Measurements from ENCODE around the gene DLL3.
A peak's percentile ranks its signal among the peaks of the same experiment; 100 is the strongest.

Gene DLL3

DNA sequence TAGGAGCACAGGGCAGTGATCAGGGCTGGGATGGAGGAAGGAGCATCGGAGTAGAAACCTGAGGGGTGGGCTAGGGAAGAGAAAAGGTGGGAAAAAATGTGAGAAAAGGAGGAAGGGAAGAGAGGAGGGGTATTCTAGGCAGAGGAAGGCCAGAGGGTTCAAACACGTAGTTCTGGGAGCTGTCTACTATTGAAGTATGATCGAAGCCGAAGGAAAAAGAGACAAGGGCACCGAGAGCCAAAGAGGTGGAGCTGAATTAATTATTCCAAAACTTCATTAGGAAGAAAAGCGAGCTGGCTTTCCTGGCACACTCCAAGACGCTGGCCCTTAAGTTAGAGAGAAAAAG lies 7.8 kb downstream of the DLL3 start (continued):
- TF ChIP-seq ZBTB1 (tag by site-specific recombination; IDR thresholded peaks at IDR 0.05) = no peak
- TF ChIP-seq ZSCAN23 (tag by site-specific recombination; IDR thresholded peaks at IDR 0.05) = no peak
- 0 out of 2 replicates have a peak, but pooled peaks have one; percentile 17 for TF ChIP-seq ZNF169 (tag by site-specific recombination; IDR thresholded peaks at IDR 0.05)
- TF ChIP-seq ZNF140 (tag by site-specific recombination; IDR thresholded peaks at IDR 0.05) = no peak
- TF ChIP-seq, protein P1, sequence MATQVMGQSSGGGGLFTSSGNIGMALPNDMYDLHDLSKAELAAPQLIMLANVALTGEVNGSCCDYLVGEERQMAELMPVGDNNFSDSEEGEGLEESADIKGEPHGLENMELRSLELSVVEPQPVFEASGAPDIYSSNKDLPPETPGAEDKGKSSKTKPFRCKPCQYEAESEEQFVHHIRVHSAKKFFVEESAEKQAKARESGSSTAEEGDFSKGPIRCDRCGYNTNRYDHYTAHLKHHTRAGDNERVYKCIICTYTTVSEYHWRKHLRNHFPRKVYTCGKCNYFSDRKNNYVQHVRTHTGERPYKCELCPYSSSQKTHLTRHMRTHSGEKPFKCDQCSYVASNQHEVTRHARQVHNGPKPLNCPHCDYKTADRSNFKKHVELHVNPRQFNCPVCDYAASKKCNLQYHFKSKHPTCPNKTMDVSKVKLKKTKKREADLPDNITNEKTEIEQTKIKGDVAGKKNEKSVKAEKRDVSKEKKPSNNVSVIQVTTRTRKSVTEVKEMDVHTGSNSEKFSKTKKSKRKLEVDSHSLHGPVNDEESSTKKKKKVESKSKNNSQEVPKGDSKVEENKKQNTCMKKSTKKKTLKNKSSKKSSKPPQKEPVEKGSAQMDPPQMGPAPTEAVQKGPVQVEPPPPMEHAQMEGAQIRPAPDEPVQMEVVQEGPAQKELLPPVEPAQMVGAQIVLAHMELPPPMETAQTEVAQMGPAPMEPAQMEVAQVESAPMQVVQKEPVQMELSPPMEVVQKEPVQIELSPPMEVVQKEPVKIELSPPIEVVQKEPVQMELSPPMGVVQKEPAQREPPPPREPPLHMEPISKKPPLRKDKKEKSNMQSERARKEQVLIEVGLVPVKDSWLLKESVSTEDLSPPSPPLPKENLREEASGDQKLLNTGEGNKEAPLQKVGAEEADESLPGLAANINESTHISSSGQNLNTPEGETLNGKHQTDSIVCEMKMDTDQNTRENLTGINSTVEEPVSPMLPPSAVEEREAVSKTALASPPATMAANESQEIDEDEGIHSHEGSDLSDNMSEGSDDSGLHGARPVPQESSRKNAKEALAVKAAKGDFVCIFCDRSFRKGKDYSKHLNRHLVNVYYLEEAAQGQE (tag by site-specific recombination; IDR thresholded peaks at IDR 0.05) = peak; percentile 37; the same call in 1 of the 2 replicates
- TF ChIP-seq KLF1 (tag by site-specific recombination; IDR thresholded peaks at IDR 0.05) = peak; percentile 15; the same call in 1 of the 2 replicates
- no peak for TF ChIP-seq ZNF707 (tag by site-specific recombination; IDR thresholded peaks at IDR 0.05)
- TF ChIP-seq ZBTB21 (tag by site-specific recombination; IDR thresholded peaks at IDR 0.05) = 0 out of 2 replicates have a peak, but pooled peaks have one; percentile 21
- TF ChIP-seq, protein P2, sequence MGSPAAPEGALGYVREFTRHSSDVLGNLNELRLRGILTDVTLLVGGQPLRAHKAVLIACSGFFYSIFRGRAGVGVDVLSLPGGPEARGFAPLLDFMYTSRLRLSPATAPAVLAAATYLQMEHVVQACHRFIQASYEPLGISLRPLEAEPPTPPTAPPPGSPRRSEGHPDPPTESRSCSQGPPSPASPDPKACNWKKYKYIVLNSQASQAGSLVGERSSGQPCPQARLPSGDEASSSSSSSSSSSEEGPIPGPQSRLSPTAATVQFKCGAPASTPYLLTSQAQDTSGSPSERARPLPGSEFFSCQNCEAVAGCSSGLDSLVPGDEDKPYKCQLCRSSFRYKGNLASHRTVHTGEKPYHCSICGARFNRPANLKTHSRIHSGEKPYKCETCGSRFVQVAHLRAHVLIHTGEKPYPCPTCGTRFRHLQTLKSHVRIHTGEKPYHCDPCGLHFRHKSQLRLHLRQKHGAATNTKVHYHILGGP (tag by site-specific recombination; IDR thresholded peaks at IDR 0.05) = 0 out of 2 replicates have a peak, but pooled peaks have one; percentile 29
- no peak for TF ChIP-seq ZFP37 (tag by site-specific recombination; IDR thresholded peaks at IDR 0.05)
- peak; percentile 50; the same call in 1 of the 2 replicates for TF ChIP-seq KLF7 (tag by site-specific recombination; IDR thresholded peaks at IDR 0.05; ENCODE audit: borderline replicate concordance)
- TF ChIP-seq, protein P3, sequence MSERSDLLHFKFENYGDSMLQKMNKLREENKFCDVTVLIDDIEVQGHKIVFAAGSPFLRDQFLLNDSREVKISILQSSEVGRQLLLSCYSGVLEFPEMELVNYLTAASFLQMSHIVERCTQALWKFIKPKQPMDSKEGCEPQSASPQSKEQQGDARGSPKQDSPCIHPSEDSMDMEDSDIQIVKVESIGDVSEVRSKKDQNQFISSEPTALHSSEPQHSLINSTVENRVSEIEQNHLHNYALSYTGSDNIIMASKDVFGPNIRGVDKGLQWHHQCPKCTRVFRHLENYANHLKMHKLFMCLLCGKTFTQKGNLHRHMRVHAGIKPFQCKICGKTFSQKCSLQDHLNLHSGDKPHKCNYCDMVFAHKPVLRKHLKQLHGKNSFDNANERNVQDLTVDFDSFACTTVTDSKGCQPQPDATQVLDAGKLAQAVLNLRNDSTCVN (tag by site-specific recombination; optimal IDR thresholded peaks at IDR 0.05) = no peak
- no peak for TF ChIP-seq ZNF211 (tag by site-specific recombination; IDR thresholded peaks at IDR 0.05; ENCODE audit: low read depth)
- TF ChIP-seq ZNF274 (IDR thresholded peaks at IDR 0.05; ENCODE audit: low read length) = no peak
- 0 out of 2 replicates have a peak, but pooled peaks have one; percentile 63 for TF ChIP-seq ZNF274 (tag by site-specific recombination; IDR thresholded peaks at IDR 0.05; ENCODE audit: borderline replicate concordance)
- TF ChIP-seq OVOL3 (tag by site-specific recombination; IDR thresholded peaks at IDR 0.05) = no peak
- TF ChIP-seq ZNF416 (tag by site-specific recombination; IDR thresholded peaks at IDR 0.05) = 0 out of 2 replicates have a peak, but pooled peaks have one; percentile 37
- no peak for TF ChIP-seq SP2 (tag by site-specific recombination; IDR thresholded peaks at IDR 0.05)
- TF ChIP-seq, protein P4, sequence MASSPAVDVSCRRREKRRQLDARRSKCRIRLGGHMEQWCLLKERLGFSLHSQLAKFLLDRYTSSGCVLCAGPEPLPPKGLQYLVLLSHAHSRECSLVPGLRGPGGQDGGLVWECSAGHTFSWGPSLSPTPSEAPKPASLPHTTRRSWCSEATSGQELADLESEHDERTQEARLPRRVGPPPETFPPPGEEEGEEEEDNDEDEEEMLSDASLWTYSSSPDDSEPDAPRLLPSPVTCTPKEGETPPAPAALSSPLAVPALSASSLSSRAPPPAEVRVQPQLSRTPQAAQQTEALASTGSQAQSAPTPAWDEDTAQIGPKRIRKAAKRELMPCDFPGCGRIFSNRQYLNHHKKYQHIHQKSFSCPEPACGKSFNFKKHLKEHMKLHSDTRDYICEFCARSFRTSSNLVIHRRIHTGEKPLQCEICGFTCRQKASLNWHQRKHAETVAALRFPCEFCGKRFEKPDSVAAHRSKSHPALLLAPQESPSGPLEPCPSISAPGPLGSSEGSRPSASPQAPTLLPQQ (tag by site-specific recombination; IDR thresholded peaks at IDR 0.05) = no peak
- TF ChIP-seq, protein P5, sequence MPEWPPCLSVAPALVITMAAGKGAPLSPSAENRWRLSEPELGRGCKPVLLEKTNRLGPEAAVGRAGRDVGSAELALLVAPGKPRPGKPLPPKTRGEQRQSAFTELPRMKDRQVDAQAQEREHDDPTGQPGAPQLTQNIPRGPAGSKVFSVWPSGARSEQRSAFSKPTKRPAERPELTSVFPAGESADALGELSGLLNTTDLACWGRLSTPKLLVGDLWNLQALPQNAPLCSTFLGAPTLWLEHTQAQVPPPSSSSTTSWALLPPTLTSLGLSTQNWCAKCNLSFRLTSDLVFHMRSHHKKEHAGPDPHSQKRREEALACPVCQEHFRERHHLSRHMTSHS (tag by site-specific recombination; IDR thresholded peaks at IDR 0.05) = 0 out of 2 replicates have a peak, but pooled peaks have one; percentile 53
- peak; percentile 82 for TF ChIP-seq ZNF223 (tag by site-specific recombination; IDR thresholded peaks at IDR 0.05)
- TF ChIP-seq, protein P6, sequence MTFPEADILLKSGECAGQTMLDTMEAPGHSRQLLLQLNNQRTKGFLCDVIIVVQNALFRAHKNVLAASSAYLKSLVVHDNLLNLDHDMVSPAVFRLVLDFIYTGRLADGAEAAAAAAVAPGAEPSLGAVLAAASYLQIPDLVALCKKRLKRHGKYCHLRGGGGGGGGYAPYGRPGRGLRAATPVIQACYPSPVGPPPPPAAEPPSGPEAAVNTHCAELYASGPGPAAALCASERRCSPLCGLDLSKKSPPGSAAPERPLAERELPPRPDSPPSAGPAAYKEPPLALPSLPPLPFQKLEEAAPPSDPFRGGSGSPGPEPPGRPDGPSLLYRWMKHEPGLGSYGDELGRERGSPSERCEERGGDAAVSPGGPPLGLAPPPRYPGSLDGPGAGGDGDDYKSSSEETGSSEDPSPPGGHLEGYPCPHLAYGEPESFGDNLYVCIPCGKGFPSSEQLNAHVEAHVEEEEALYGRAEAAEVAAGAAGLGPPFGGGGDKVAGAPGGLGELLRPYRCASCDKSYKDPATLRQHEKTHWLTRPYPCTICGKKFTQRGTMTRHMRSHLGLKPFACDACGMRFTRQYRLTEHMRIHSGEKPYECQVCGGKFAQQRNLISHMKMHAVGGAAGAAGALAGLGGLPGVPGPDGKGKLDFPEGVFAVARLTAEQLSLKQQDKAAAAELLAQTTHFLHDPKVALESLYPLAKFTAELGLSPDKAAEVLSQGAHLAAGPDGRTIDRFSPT (tag by site-specific recombination; IDR thresholded peaks at IDR 0.05) = 0 out of 2 replicates have a peak, but pooled peaks have one; percentile 10
